Gastroesophageal sphincter (tissue), 3 donors: ENCODE measurements around the gene ARHGEF10L.

ENCODE experiments used
- EP300 ChIP-seq: sonication (generic); formaldehyde crosslinking; IDR thresholded peaks from one replicate; pipeline ENCODE4 v1.6.1; 2017; ENCODE audit warnings: antibody characterized with exemption, mild to moderate bottlenecking
- POLR2A ChIP-seq, 2 donors: fragments of 450-650 bp; IDR thresholded peaks; one replicate each; pipeline ENCODE4 v1.6.1; 2017; ENCODE audit warnings: antibody characterized with exemption in 2 of 2, mild to moderate bottlenecking in 2 of 2, moderate library complexity in 1 of 2
- POLR2AphosphoS5 ChIP-seq: sonication (generic); formaldehyde crosslinking; IDR thresholded peaks from one replicate; pipeline ENCODE4 v1.6.1; 2017; ENCODE audit warnings: antibody characterized with exemption
- TF ChIP-seq, protein P1 (sequence below), 4 experiments: fragments of 200-600 bp in 2 of 4; fragments of 450-650 bp in 2 of 4; sonication (generic) in 1 of 4; IDR thresholded peaks; one replicate each; pipeline ENCODE4 v1.5.1; 2017 to 2019; ENCODE audit warnings: antibody characterized with exemption in 4 of 4, mild to moderate bottlenecking in 2 of 4, moderate library complexity in 2 of 4

DNA sequence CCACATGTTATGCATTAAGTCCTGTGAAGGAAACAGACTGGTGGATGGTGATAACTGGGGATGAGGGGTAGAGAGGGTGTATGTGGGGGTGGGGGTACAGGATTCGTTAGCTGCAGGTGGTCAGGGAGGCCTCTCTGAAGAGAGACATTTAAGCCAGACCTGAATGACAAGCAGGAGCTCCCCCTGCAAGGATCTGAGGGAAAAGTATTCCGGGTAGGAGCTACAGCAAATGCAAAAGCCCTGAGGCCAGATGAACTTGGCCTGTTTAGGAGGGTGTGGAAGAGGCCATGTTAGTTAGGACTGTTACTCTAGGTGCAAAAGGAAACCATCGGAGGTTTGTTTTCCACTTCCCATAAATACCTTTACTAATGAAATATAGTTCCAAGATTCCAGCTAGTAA lies 9.9 kb downstream of the ARHGEF10L start:
- TF ChIP-seq, protein P1, sequence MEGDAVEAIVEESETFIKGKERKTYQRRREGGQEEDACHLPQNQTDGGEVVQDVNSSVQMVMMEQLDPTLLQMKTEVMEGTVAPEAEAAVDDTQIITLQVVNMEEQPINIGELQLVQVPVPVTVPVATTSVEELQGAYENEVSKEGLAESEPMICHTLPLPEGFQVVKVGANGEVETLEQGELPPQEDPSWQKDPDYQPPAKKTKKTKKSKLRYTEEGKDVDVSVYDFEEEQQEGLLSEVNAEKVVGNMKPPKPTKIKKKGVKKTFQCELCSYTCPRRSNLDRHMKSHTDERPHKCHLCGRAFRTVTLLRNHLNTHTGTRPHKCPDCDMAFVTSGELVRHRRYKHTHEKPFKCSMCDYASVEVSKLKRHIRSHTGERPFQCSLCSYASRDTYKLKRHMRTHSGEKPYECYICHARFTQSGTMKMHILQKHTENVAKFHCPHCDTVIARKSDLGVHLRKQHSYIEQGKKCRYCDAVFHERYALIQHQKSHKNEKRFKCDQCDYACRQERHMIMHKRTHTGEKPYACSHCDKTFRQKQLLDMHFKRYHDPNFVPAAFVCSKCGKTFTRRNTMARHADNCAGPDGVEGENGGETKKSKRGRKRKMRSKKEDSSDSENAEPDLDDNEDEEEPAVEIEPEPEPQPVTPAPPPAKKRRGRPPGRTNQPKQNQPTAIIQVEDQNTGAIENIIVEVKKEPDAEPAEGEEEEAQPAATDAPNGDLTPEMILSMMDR (IDR thresholded peaks at IDR 0.05) = no peak
- TF ChIP-seq POLR2A (IDR thresholded peaks at IDR 0.05) = no peak
- TF ChIP-seq POLR2AphosphoS5 = no peak
- no peak for TF ChIP-seq EP300
